Superior temporal gyrus (tissue), 1 donor: ENCODE data around the gene DHPS.
A peak's percentile ranks its signal among the peaks of the same experiment; 100 is the strongest.
"Not testable (repeated sequence)": the region's sequence is repeated elsewhere in the genome, so short reads cannot be mapped to it uniquely, and the experiment has no call there.

Experiments used
- DNase-seq: peaks from one replicate; pipeline ENCODE4 v3.0.0-alpha.2; 2016; ENCODE audit errors: extremely low spot score

DHPS gene

GRCh38 chr19:12705654-12706331 lies 24.1 kb upstream of the DHPS start:
- no peak for DNase-seq

DNA sequence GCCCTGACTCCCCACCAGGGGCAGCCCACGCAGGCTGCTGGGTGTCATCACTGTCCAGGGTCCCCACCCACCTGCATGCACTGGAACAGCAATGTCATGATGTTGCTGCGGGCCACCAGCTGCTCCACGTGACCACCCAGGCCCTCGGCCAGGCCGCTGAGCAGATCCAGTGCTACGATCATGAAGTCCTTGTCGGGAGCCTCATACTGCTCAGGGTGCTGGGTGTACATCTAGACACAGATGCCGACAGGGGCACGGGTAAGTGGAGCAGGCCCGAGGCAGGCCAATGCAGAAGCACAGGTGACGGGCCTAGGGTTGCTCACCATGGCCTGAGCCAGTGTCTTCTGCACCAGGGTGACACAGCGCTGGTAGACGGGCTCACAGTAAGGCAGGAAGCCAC lies 23.5 kb upstream of the DHPS start:
- DNase-seq: no peak

DNA sequence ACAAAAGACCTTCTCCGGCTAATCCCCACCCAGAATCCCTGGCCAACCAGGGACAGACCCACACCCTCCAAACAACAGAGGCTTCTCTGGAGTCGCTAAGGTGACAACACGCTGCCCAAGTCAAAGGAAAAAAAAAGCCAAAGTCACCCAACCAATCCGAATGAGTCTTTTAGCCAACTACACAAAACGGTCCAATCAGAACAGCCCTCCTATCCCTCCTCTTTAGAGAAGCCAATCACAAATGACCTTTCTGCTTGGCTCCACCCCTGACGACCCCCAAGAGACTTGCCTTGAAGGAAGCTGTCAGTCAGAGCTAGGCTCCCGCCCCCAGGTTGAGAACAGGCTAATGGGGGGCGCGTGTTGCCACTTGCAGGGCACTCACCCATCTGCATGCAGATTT lies 21.4 kb upstream of the DHPS start:
- no peak for DNase-seq

DNA sequence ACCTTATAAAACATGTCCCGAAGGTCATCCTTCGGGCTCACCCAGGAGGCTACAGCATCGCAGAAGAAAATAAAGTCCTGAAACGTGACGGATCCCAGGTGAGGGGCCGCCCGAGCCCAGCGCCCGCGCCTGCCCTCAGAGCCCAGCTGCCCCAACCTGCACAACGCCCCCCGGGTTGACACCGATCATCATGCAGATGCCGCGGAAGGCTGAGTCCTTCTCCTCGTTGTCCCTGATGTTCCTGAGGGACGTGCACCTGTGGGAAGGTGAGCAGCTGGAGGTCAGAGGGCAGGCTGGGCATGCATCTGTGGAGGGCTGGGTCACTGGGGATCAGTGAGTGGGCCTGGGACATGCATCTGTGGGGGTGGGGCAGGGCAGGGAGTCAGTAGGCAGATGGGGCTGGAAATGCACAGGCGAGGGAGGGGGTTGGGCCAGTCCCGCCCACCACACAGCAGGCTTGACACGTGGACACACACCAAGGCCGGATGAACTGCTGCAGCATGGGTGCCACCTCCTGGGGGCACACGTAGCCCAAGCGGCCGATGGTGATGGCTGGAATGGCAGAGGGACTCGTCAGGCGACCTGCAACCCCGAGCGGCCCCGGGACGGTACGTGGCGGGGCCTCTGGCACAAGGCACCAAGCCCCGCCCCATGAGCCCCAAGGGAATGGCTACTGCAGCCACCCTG lies 20.1 kb upstream of the DHPS start:
- no peak for DNase-seq

DNA sequence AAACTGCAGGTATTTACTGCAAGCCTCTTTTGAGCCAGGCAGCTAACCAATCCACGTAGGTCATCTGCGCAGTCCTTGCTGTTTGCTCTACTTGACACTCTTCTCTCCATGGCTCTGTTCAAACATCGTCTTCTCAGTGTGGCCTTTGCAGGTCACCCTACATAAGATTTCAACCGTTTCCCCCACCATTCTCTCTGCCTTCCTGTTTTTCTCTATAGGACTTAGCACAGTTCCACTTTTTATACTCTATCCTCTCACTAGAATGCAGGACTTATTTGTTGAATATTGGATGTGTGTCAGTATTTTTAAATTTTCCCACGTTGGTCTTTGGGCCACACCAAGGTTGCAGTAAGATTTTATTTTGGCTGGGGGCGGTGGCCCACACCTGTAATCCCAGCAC lies 16.5 kb upstream of the DHPS start:
- DNase-seq: no peak

DNA sequence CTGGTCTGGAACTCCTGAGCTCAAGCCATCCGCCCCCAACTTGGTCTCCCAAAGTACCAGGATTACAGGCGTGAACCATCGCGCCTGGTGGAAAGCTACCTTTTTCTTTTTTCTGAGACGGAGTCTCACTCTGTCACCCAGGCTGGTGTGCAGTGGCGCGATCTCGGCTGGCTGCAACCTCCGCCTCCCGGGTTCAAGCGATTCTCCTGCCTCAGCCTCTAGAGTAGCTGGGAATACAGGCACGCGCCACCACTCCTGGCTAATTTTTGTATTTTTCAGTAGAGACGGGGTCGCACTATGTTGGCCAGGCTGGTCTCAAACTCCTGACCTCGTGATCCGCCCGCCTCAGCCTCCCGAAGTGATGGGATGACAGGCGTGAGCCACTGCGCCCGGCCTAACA lies 15.7 kb upstream of the DHPS start:
- DNase-seq: not testable (repeated sequence)

DNA sequence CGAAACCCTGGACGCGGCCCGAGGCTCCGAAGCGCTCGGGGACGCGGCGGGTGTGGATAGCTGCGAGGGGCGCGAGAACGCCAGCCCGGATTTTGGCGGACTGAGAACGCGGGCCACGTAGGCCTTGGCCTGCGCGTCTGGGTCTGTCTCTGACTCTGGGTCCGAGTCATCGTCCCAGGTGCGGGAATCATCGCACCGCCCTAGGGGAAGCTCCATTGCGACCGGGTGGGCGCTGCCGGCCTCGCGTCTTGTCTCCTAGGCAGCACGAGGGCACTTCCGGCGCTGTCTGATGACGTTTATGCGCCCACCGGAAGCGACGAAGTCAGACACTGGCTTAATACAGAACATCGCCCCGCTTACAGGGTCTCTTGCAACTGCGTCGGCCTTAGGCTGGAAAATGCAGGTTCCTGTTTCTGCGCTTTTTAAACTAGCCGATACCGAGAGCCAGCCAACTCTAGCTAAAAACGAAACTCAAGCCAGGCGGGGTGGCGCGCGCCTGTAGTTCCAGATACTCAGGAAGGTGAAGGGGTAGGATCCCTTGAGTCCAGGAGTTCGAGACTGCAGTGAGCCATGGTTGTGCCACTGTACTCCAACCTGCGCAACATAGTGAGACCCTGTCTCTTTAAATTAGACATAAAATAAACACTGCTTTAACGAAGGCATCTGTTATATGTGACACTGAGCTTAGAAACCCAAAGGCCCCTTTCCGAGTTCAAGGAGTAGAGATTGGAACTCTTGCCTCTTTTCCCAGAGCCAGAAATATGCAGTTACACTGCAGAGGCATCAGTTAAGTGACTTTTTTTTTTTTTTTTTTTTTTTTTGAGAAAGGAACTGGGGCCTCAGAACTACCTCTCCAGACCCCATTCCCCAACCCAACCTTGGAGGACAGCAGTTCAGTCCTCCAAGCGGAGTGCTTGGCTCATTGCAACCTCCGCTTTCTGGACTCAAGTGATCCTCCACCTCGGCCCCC lies 15.0 kb upstream of the DHPS start, which contains the start of gene FBXW9:
TSS of gene FBXW9 (minus strand) at position 266 of the 970 bp plus-strand sequence. CDS start at position 216, 50 bp downstream.
- DNase-seq: peak; percentile 99

- no peak for DNase-seq
These were observed 14.3 kb upstream of the DHPS start for GRCh38 chr19:12695997-12696365.

GRCh38 chr19:12695514-12695913 lies 13.8 kb upstream of the DHPS start:
- DNase-seq: no peak

DNA sequence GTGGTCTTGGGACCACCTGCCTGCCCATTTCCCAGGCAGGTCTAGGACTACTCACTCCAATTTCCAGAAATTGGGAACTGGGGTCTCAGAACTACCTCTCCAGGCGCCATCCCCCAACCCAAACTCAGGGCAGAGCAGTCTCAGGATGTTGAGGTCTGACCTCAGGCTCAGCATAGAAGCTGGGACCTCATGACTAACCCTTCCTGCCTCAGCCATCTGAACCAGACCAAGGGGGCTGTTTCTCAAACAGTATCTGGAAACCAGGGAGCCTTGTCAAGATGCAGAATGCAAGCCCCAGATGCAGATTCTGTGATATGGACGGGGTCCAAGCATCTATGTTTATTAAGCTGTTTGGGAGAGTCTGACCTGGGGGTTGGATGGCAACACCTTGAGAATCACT lies 13.4 kb upstream of the DHPS start:
- no peak for DNase-seq

DNA sequence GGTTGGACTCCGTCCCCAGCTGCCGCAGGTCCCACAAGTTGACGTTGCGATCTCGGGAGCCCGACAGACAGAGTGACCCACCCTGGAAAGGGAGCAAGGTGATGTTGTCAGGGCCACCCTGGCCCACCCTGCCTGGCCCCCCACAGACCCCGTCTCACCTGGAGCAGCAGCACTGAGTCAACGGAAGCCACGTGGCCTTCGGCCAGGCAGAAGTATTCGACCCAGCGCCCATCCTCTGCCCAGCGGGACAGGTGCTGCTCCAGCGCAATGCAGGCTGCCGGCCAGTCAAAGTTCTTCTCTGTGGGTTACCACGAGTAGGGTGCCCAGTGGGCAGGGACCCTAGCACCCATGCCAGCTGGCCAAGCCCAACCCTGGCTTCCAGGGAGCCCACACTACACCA lies 13.0 kb upstream of the DHPS start:
- DNase-seq: no peak

GRCh38 chr19:12692960-12693359 lies 11.3 kb upstream of the DHPS start:
- DNase-seq: no peak

DNA sequence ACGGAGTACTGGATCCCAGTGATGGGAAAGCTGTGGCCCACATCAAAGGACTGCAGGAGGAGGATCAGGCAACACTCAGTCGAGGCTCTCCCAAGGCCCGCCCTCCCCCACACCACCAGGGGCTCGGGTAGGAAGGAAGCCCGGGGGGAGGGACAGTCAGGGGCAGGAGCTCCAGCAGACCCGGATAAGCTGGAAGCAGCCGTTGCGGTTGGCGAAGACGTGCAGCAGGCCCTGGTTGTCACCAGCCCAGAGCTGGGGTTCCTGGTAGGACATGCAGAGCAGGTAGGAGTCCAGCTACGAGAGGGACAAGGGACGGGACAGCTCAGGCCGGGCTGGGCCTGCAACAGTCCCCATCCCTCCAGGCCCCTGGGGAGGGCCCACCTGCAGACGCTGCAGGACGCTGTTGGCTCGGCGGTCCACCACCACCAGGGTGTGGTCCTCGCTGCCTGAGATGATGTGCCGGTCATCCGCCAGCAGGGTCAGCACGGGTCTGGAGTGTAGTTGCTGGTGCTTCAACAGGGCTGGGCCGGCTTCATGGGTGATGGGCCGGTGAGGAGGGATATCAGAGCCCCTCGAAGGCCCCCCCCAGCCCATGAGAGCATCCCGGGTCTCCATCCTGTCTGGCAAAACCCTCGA lies 8.0 kb upstream of the DHPS start:
- no peak for DNase-seq

DNA sequence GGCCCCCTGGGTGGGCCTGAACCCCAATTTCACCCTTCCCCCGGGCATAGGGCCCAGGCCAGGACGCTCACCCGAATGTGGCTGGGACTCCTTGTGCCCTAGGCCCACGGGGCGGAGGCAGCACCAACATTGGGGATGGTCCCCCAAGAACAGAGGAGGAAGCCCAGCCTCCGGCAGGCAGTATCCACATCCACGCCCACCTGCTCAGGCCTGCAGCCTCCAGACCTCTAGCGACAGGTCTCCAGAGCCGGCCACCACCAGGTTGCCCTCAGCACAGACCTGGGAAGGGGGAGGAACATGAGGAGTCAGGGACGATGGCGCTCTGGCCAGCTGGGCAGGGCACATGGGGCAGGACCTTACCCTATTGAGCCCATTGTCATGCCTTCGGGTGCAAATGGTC lies 7.3 kb upstream of the DHPS start:
- DNase-seq: no peak

DNA sequence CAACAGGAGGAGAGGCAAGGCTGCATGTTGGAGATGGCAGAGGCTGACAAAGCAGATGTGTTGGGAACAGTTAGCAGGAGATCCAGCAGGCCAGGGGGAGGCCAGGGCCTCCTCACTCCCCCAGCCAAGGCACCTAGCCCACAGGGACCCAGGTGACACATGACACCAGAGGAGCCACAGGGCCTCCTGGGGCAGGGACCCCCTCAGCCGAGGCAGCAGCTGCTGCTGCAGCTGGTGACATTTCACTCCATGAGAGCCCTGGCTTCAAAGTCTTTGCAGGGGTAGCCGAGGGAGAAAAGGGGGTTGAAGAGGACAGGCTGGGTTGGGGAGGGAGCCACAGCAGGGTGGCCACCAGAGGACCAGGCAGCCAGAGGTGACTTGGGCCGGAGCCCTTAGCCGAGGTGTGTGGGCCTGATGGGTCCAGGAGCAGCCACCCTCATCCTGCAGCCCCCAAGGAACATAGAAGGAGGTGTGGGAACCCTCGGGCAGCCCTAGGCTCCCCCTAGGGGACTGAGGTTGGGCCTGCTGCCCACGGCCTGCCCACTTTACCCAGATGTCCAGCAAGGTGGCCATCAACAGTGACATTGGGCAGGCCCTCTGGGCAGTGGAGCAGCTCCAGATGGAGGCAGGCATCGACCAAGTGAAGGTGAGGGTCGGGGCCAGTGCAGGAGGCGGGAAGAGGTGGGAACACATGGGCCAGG lies 6.0 kb upstream of the DHPS start, which contains the start of gene GNG14:
TSS of gene GNG14 (plus strand) at position 503 of the 701 bp plus-strand sequence. CDS start at position 554, 51 bp downstream.
- DNase-seq: no peak

- DNase-seq: no peak
These were observed 4.2 kb upstream of the DHPS start for GRCh38 chr19:12685831-12686230.

DNA sequence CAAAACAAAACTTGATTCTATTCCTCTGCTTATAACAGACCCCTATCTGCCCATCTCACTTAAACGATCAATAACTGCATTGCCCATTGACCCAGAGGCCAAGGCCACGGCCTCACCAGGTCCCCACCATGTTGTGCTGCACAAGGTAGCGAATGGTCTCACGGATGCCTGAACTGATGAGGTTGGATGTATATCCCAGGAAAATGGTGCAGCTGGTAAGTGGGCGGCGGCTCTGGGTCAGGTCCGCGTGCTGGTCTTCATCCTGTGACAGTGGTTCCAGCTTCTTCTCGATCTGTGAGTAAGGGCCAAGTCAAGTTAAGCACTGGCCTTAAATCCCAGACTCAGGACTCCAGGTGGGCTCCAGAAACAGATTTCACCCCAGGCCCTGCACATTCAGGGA lies 1.6 kb downstream of the DHPS start:
- no peak for DNase-seq

DNA sequence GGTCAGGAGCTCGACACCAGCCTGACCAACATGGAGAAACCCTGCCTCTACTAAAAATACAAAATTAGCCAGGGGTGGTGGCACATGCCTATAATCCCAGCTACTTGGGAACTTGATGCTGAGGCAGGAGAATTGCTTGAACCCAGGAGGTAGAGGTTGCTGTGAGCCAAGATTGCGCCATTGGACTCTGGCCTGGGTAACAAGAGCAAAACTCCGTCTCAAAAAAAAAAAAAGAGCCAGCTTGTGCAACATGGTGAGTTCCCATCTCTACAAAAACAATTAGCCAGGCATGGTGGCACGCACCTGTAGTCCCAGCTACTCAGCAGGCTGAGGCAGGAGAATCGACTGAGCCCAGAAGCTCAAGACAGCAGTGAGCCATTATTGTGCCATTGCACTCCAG lies 3.6 kb downstream of the DHPS start:
- not testable (repeated sequence) for DNase-seq

GRCh38 chr19:12676928-12677327 lies 4.8 kb downstream of the DHPS start:
- no peak for DNase-seq

DNA sequence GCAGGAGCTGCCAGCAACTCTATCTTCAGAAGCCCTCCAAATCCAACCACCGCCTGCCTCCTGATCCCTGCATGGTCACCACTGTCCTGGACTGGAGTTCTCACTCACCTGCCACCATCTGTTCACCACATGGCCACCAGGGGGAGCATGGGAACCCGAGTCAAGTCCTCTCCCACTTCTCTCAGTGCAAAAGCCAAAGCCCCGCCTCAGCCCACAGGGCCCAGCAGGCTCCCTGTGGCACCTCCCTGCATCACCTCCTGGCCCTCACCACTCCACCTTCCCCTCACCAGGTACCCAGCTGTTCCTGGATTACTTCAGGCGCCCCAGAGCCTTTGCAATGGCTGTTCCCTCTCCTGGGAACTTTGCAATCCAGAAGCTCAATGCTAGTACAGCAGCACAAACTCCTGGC lies 5.3 kb downstream of the DHPS start:
- peak; percentile 76 for DNase-seq

- DNase-seq: no peak
These were observed 5.7 kb downstream of the DHPS start for GRCh38 chr19:12675940-12676339.
